HepG2 (cell line): ENCODE measurements around the gene NREP. TPM values are rescaled to one million over a fixed set of nuclear protein-coding genes. Genes with fewer than 3 reads are reported as not detected.

Experiments
- ATAC-seq: fragments of 200-7000 bp; cut with Tn5 transposase; 3 replicates; pipeline ENCODE4 v1.9.1; 2020; ENCODE audit warnings: mild to moderate bottlenecking, moderate library complexity
- BruUV-seq: library from RNA; stranded (reverse); fragments of 400-500 nt; replicated peaks from 2 replicates; lab custom pipeline; 2021; lab: Mats Ljungman, UMichigan
- CTCF ChIA-PET: fragments of 300-600 bp; formaldehyde crosslinking; extraction: SDS; loops from one replicate; lab custom pipeline; 2021; ENCODE audit warnings: low total read pairs, inconsistent platforms, low intra/inter-chr PET ratio; lab: Yijun Ruan, JAX
- POLR2A ChIA-PET: fragments of 350-600 bp; sonication (Branson Sonifier 250); formaldehyde crosslinking; loops from one replicate; lab custom pipeline; 2020; ENCODE audit warnings: antibody characterized with exemption, inconsistent platforms; lab: Yijun Ruan, JAX
- DNase-seq: peaks from one replicate; pipeline ENCODE4 v3.0.0-alpha.2; 2015; ENCODE audit warnings: low spot score
- FAIRE-seq: peaks from 3 replicates; lab custom pipeline; 2011; peaks lifted over from hg19 to GRCh38; lab: Jason Lieb, UNC
- H2AFZ ChIP-seq: one replicate; pipeline ENCODE4 v1.6.1; 2011; ENCODE audit warnings: low read length, inconsistent platforms
- H3K27ac ChIP-seq: fragments of 300-600 bp; 3 replicates; pipeline ENCODE4 v1.8.0; 2011; ENCODE audit warnings: mixed run types, mild to moderate bottlenecking, mixed read lengths, low read length, inconsistent platforms; ENCODE audit not compliant: insufficient read depth; ENCODE audit errors: extremely low read length
- H3K27me3 ChIP-seq, 2 experiments: fragments of 200-600 bp in 1 of 2; 2 replicates in 1 of 2; 3 replicates in 1 of 2; pipeline versions ENCODE4 v1.6.0 to v1.8.0; 2011; ENCODE audit warnings: low read length in 2 of 2, mild to moderate bottlenecking in 2 of 2, moderate library complexity in 2 of 2, inconsistent platforms in 1 of 2; ENCODE audit not compliant: insufficient read depth in 2 of 2, control insufficient read depth in 1 of 2
- H3K36me3 ChIP-seq, 2 experiments: fragments of 200-600 bp in 1 of 2; replicated peaks in 1 of 2; 2 replicates in 1 of 2; 3 replicates in 1 of 2; pipeline versions ENCODE4 v1.5.1 to v1.8.0; 2011; ENCODE audit warnings: low read length in 2 of 2, inconsistent platforms in 1 of 2; ENCODE audit not compliant: insufficient read depth in 2 of 2, control insufficient read depth in 1 of 2
- H3K4me1 ChIP-seq: 2 replicates; pipeline ENCODE4 v1.5.1; 2012; ENCODE audit warnings: low read length, inconsistent platforms; ENCODE audit not compliant: insufficient read depth
- H3K4me2 ChIP-seq: 2 replicates; pipeline ENCODE4 v1.6.0; 2011; ENCODE audit warnings: low read depth, low read length, inconsistent platforms
- H3K4me3 ChIP-seq, 3 experiments: fragments of 200-600 bp in 1 of 3; sonication (generic), shearing (Covaris generic) in 1 of 3; replicated peaks in 1 of 3; 2 replicates each; pipeline ENCODE4 v1.5.1; 2011 to 2016; ENCODE audit warnings: low read length in 3 of 3, inconsistent platforms in 2 of 3, low read depth in 2 of 3, mild to moderate bottlenecking in 2 of 3, control low read depth in 1 of 3, mixed read lengths in 1 of 3; ENCODE audit not compliant: insufficient read depth in 1 of 3
- H3K79me2 ChIP-seq: one replicate; pipeline ENCODE4 v1.6.1; 2011; ENCODE audit warnings: low read length, inconsistent platforms; ENCODE audit not compliant: insufficient read depth
- H3K9ac ChIP-seq: 2 replicates; pipeline ENCODE4 v1.6.0; 2011; ENCODE audit warnings: mild to moderate bottlenecking, low read depth, low read length, inconsistent platforms; ENCODE audit not compliant: insufficient read depth
- H3K9me3 ChIP-seq: 2 replicates; pipeline ENCODE4 v1.5.1; 2012; ENCODE audit warnings: mild to moderate bottlenecking, low read length
- H4K20me1 ChIP-seq: 2 replicates; pipeline ENCODE4 v1.6.0; 2011; ENCODE audit warnings: inconsistent platforms, mild to moderate bottlenecking, low read length, moderate library complexity; ENCODE audit not compliant: insufficient read depth
- HHEX ChIP-seq: IDR thresholded peaks from 2 replicates; pipeline ENCODE4 v1.6.1; 2016; ENCODE audit warnings: control low read depth
- MBNL3 ChIP-seq: fragments of 250-450 bp; sonication (Bioruptor Pico); conservative IDR thresholded peaks from 2 replicates; pipeline ENCODE4 v1.8.0; 2022; ENCODE audit warnings: mild to moderate bottlenecking, inconsistent platforms
- SNAPC2 ChIP-seq: sonication (generic); formaldehyde crosslinking; IDR thresholded peaks from 2 replicates; pipeline ENCODE4 v1.8.1; 2022; ENCODE audit warnings: mild to moderate bottlenecking, missing genetic modification reagents
- TBX2 ChIP-seq: sonication (generic); formaldehyde crosslinking; IDR thresholded peaks from 2 replicates; pipeline ENCODE4 v1.5.0; 2020; ENCODE audit warnings: missing genetic modification reagents, mild to moderate bottlenecking, borderline replicate concordance
- ZNF572 ChIP-seq: sonication (generic); formaldehyde crosslinking; IDR thresholded peaks from 2 replicates; pipeline ENCODE4 v1.5.1; 2020; ENCODE audit warnings: mild to moderate bottlenecking, missing genetic modification reagents
- ZNF83 ChIP-seq: sonication (generic); formaldehyde crosslinking; IDR thresholded peaks from 2 replicates; pipeline ENCODE4 v1.4.0; 2020; ENCODE audit warnings: missing genetic modification reagents, mild to moderate bottlenecking, borderline replicate concordance
- WGBS: methylation state at CpG from one replicate; pipeline ENCODE4 v1.1.6; 2017; ENCODE audit warnings: low lambda C conversion rate; 5-methylcytosine and 5-hydroxymethylcytosine counted together
- in situ Hi-C: cut with HindIII; loops from 2 replicates; pipeline ENCODE4 v1.10.0; 2017; ENCODE audit warnings: low pct_unique_long_range_greater_than_20kb; ENCODE audit not compliant: extremely low pct_ligation_motif_present
- intact Hi-C: fragments of 100-400 bp; cut with micrococcal nuclease; formaldehyde crosslinking; loops from one replicate; pipeline ENCODE4 v1.10.0; 2022; ENCODE audit not compliant: unreplicated experiment
- polyA plus RNA-seq, 8 experiments: library from polyadenylated mRNA; depleted of rRNA in 3 of 8; stranded (reverse) in 7 of 8; unstranded in 1 of 8; fragments of >200 nt; fragmentation: Illumina TruSeq in 4 of 8; extraction: Trizol in 4 of 8; gene quantifications; 2 replicates each; pipeline versions ENCODE4 v1.2.1 to v1.2.3, GENCODE V29; 2011 to 2016; ENCODE audit warnings: low read depth in 4 of 8, missing spikeins in 1 of 8, mixed read lengths in 1 of 8; ENCODE audit not compliant: insufficient read depth in 1 of 8
- total RNA-seq, 5 experiments: library from RNA; depleted of rRNA; stranded (reverse); fragments of >200 nt; fragmentation: Illumina TruSeq; extraction: Trizol; gene quantifications; 2 replicates each; pipeline ENCODE4 v1.2.3, GENCODE V29; 2016; ENCODE audit warnings: low read depth in 1 of 5
- TF ChIP-seq, protein P1 (sequence below): sonication (generic); formaldehyde crosslinking; IDR thresholded peaks from 2 replicates; pipeline ENCODE4 v1.9.0; 2022; ENCODE audit warnings: missing genetic modification reagents, mild to moderate bottlenecking, borderline replicate concordance
- TF ChIP-seq, protein P2 (sequence below): sonication (generic); formaldehyde crosslinking; IDR thresholded peaks from 2 replicates; pipeline ENCODE4 v1.9.0; 2021; ENCODE audit warnings: missing genetic modification reagents, borderline replicate concordance

Gene NREP
- total and polyA plus RNA-seq, 2 of the 13 experiments (the other 11 are each of a cell fraction or from before 2014, with no cell fraction given): 40.5 to 102 TPM

DNA sequence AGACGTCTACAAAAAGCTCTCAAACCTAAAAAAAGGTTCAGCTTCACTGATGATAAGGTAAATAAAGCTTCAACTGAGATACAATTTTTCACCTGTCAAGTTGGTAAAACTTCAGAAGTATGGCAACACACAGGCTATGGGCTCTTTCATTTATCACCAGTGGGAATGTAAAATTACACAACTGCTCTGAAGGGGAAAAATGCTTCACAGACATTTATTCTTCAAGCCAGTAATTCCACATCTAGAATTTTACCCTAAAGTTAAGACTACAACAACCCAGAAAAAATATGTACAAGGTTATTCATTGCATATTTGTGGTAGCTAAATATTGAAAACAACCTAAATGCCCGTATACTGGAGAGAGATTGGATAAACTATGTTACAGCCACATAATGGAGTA is 48.1 kb upstream of the NREP start:
- Histone ChIP-seq H3K9ac (no peak overlapping the region), H3K4me1 (no peaks in the 10 kb centered on the region), H3K4me3 (no peak overlapping the region), H3K36me3 (no peaks in the 10 kb centered on the region), H3K27ac (no peak overlapping the region), H4K20me1 (no peaks in the 10 kb centered on the region), H3K4me2 (no peak overlapping the region), H2AFZ (no peak overlapping the region), H3K9me3 (no peaks in the 10 kb centered on the region), H3K79me2 (no peaks in the 10 kb centered on the region), H3K27me3 (no peaks in the 10 kb centered on the region)
- DNase-seq (no peak), FAIRE-seq (no peak), ATAC-seq (no peak)
- intact Hi-C loops: no loop called here
- in situ Hi-C loops: no loop called here
- no peak for TF ChIP-seq SNAPC2 (CRISPR knock-in tag)
- no peak for TF ChIP-seq ZNF572 (CRISPR knock-in tag)
- TF ChIP-seq HHEX (CRISPR knock-in tag): no peak
- no peak for TF ChIP-seq TBX2 (CRISPR knock-in tag)
- TF ChIP-seq, protein P1, sequence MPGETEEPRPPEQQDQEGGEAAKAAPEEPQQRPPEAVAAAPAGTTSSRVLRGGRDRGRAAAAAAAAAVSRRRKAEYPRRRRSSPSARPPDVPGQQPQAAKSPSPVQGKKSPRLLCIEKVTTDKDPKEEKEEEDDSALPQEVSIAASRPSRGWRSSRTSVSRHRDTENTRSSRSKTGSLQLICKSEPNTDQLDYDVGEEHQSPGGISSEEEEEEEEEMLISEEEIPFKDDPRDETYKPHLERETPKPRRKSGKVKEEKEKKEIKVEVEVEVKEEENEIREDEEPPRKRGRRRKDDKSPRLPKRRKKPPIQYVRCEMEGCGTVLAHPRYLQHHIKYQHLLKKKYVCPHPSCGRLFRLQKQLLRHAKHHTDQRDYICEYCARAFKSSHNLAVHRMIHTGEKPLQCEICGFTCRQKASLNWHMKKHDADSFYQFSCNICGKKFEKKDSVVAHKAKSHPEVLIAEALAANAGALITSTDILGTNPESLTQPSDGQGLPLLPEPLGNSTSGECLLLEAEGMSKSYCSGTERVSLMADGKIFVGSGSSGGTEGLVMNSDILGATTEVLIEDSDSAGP (CRISPR knock-in tag): no peak
- no peak for TF ChIP-seq ZNF83 (CRISPR knock-in tag)
- TF ChIP-seq, protein P2, sequence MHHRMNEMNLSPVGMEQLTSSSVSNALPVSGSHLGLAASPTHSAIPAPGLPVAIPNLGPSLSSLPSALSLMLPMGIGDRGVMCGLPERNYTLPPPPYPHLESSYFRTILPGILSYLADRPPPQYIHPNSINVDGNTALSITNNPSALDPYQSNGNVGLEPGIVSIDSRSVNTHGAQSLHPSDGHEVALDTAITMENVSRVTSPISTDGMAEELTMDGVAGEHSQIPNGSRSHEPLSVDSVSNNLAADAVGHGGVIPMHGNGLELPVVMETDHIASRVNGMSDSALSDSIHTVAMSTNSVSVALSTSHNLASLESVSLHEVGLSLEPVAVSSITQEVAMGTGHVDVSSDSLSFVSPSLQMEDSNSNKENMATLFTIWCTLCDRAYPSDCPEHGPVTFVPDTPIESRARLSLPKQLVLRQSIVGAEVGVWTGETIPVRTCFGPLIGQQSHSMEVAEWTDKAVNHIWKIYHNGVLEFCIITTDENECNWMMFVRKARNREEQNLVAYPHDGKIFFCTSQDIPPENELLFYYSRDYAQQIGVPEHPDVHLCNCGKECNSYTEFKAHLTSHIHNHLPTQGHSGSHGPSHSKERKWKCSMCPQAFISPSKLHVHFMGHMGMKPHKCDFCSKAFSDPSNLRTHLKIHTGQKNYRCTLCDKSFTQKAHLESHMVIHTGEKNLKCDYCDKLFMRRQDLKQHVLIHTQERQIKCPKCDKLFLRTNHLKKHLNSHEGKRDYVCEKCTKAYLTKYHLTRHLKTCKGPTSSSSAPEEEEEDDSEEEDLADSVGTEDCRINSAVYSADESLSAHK (CRISPR knock-in tag): no peak
- no peak for TF ChIP-seq MBNL3 (CRISPR knock-in tag)
- CTCF ChIA-PET: no interaction called here
- BruUV-seq: no TSS peak
- POLR2A ChIA-PET: no interaction called here
- WGBS: 17% methylated on average over 2 of the region's 2 CpGs
